ENCODE measurements around the gene C16orf86.

GRCh38 chr16:67716097-67716496 is 49.5 kb downstream of the C16orf86 start:
- TF ChIP-seq POLR2A (IDR thresholded peaks at IDR 0.05) (no peak), CTCF (IDR thresholded peaks at IDR 0.05 in 4 of 5, conservative IDR thresholded peaks at IDR 0.05 in 1 of 5) (no peak)
